GM21717 (cell line): Measurements from ENCODE around the gene WDR62.

Source experiments
- ATAC-seq: cut with Tn5 transposase; IDR thresholded peaks from one replicate; pipeline ENCODE4 v1.9.1; 2021; ENCODE audit warnings: mild to moderate bottlenecking, moderate library complexity; ENCODE audit not compliant: unreplicated experiment

Gene WDR62

DNA sequence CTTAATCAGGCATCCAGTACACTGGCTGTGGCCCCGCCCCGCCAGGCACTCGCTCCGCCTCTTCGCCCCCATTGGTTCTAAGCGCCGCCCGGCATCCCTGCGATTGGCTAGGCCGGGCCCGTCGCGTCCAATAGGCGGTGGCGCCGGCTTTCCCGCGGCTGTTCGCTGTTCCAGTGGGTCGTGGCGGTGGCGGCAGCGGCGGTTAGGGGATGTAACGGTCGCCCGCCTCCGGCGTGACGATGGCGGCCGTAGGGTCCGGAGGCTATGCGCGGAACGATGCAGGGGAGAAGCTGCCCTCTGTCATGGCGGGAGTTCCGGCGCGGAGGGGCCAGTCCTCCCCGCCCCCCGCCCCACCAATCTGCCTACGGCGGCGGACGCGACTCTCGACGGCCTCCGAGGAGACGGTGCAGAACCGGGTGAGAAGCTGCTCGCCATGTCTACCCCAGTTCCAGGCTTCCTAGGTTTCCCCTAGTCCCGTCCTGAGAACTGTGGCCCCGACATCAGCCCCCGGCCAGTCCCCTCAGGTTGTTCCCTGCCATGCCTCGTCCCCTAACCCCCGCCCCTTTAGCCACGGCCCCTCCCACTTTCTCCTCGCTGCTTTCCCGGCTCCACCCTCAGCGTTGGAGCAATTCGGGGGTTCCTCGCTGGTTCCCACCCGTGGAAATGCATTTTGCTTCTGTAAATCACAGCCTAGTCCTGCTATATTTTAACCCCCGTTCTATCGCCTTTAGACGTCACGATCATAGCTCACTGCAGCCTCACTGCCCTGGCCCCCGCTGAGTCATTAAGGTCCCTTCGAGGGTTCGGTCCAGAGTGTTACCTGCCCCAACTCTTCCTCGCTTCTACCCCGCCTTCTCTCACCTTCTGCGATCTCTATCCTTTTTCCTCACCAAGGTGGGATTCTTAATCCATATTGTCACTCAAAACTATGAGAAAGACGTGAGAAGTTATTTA, at the start of gene WDR62:
Gene WDR62 (plus strand): TSS at position 165 of the 954 bp plus-strand sequence. CDS start 75 bp downstream, at position 240.
- peak; percentile 67 for ATAC-seq

DNA sequence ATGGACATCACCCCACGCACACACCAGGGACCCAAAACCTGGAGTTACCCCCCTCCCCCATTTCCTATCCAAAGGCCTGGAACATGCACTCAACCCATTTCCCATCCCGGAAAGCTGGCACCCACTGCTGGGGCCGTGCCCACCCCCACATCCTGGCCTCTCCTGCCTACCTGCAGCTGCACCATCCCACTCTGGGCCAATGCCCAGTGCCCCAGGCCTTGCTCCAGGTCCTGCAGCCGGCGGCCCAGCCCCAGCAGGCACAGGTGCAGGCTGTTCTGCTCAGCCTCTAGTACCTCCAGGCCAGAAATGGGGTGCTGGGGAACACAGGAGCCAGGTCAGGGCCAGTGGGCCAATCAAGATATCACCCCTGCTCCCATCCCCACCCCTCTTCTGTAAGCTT, 47.7 kb upstream of the WDR62 start:
- no peak for ATAC-seq

DNA sequence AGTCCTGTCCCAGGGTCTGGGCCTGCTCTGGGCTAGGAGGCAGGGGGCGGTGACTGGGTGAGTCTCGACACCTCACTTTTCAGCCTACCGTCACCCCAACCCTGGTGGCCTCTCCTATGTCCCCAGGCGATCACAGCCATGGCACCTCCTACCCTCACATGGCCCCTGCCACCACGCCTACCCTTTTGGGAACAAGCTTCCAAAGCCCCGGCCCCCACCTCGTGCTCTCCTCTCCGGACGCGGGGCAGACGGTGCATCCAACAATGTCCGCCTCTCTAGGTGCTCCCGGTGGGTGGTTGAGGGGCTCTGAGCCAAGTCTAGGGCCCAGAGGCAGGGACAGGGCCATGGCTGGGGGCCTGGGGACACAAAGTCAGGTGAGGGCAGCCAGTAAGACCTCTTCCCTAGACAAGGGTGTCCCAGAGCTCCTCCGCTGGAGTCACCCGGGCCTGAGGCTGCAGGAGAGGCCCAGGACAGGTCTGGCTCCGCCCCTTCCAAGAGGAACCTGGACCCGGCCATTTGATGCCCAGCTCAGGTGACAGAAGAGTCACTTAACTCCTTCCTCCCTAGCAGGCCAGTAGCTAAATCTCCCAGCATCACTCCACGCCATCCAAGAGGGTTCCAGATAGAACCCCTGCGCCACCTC, 46.2 kb upstream of the WDR62 start, which contains the start of gene SYNE4:
Gene SYNE4 (minus strand): TSS at position 478 of the 643 bp plus-strand sequence. CDS start 132 bp downstream, at position 346.
- ATAC-seq, result no peak

DNA sequence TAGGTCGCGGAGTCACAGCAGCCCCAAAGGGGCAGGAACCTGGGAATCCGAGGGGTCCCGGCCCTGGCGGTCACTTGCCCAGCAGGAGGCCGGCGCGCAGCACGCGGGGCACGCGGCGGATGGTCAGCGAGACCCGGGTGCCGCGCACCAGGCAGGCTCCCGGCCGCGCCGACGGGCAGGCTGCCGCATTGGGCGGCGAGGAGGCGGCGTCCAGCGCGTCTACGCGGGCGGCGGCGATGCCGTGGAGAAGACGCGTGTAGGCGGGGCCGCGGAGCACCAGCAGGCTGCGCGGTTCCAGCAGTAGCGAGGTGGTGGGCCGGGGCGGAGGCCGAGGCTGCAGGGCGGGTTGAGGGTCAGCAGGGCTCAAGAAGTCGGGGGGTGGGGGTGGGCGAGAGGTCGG, 45.5 kb upstream of the WDR62 start:
- no peak for ATAC-seq

DNA sequence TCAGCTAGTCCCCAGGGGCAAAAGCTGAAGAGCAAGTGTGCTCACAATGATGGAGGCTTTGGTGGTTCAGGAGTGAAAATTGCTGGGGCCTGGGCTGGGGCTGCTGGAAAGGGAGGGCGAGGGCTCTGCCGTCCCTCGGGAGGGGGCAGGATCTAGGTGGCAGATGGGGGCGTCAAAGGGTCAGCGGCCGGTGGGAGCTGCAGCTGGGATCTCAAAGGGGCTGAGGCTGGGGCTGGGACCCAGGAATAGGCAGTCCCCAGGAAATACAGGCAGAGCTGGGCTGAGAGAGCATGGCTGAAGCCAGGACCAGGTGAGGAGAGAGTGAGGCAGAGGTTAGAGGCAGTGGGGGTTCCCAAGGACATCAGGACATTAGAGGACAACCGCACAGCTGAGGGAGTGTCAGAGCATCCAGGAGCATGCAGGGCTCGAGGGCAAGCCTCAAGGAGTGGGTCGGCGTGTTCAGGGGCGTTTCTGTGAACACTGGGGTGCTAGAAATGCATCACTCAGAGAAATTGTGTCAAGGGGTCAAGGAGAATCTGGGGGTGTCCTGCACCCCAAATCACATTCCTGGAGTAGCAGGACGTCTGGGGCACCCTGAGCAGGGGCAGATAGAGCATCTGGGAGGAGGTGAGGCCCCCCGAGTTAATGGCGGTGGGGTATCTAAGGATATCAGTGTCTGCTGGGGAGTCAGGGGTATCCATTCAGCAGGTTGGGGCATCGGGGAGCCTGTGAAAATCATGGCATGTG, 44.9 kb upstream of the WDR62 start:
- no peak for ATAC-seq

DNA sequence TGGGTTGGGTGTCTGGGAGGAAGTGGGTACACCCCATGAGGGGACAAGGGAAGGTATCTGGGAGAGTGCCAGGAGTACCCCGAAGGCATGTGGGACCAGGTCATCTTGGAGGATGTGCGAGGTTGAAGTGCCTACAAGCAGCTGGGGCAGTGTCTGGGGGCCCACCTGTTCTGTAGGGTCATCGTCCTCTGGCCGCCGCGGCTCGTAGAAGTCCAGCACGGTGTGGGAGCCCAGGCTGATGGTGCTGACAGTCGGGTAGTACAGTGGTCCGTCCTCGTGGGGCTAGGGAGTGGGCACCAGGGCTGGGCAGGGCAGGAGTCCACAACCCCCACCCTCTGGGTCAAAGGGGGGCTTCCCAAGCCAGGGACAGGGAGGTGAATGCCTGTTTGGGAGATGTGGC, 44.3 kb upstream of the WDR62 start:
- no peak for ATAC-seq

DNA sequence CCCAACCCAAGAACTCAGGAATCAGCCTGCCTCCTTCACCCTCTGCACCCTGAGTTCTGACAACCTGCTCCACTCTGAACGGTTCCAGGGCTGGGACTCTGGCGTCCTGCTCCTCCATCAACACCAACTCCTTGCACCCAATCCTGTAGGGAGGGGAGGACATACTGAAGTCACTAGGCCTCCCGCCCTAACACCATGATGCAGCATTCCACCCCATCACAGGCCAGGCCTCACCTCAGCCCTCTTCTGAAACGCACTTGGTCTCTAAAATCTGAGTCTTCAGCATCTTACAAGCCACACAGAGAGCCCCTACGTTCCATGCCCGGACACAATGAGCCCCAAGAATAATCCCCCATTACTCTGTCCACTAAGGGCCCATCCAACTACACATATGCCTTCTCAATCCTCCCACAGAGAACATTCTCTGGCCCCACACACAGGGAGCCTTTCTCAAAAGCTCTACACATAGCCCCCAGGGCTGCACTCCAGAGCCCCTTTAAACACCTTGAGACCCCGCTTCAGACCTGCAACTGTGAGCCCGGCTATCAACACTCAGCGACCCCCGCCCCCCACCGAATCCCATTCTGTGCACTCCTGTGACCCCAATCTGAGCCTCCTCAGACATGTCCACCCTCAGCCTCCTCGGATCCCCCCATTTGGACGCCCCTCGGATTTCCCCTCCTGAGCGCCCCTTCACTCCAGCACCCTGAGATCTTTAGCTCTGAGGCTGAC, 41.3 kb upstream of the WDR62 start:
- ATAC-seq, result no peak

DNA sequence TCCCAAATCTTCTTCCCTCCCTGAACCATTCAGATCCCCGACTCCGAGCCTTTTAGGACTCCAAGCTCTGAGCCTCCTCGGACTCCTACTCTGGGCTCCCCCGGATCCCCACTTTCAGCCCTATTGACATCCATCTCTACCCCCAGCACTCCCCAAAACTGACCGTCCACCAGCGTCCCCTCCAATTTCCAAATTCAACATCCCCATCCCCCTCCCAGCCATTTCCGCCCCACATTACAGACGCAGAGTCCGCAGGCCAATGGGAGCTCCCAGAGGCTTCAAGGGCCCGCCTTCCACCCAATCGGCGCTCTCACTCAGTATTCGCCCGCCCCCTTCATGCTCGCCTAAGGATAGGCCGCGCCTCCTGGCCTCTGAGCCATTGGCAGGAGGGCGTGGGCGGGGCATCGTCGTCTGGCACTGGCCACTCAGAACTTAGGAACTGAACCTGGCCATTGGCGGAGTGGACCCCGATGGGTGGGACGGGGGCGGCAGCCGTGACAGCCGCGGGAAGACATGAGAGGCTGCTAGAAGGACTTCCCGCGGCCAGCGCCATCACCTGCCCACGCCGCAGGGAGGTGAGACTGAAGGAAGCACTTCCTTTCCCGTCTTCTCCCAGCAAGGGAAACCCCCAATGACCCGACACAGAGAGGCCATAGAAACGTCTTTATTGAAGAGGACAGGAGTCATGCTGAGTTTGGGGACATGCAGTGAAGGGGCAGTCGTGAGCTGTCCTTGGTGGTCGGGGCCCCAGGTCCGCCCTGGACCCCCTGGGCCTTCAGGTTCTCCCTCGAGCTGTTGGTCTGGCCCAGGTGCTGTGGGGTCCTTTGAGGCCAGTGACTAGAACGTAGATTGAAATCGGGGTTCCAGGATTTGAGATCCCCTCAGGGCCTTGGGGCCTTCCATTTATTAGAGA, 40.4 kb upstream of the WDR62 start, which contains the start of gene ALKBH6:
Gene ALKBH6 (minus strand): TSS at position 202 of the 913 bp plus-strand sequence. CDS start 816 bp downstream, outside the sequence.
- ATAC-seq, result peak; percentile 91

DNA sequence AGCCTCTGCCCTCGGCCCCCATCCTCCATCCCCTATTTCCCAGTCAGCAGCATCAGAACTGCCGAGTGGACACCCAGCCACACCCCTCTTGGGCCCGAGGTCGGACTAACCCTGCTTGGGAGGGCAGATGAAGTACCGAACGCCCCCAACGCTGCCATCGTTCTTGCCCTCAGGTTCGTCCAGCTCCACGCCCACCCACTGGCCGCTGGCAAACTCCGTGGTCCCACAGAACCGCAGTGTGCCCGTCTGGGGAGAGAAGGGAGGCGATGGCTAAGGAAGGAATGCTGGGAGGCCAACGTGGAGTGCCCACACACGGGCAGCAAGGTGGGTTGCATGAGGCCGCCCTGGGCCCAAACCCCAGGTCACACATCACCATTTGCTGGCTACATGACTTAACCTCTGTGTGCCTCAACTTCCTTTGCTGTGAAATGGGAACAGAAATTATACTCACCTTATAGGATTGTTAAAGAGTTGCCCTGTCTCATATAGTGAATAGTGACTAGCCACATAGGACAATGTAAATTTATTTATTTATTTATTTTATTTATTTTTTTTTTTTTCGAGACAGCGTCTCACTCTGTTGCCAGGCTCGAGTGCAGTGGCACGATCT, 35.5 kb upstream of the WDR62 start:
- no peak for ATAC-seq

DNA sequence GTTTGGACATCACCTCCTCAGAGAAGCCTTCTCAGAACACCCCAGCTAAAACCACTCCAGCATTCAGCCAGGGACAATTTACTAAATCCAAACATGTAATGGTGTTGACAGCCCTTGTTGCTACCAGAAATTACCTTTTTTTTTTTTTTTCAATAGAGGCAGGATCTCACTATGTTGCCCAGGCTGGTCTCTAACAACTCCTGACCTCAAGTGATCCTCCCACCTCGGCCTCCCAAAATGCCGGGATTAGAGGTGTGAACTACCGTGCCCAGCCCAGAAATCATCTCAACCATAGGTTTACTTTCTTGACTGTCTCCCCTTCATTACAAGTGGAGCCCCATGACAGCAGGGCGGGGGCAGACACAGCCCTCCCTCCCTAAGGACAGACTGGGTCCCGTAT, 31.3 kb upstream of the WDR62 start:
- no peak for ATAC-seq

DNA sequence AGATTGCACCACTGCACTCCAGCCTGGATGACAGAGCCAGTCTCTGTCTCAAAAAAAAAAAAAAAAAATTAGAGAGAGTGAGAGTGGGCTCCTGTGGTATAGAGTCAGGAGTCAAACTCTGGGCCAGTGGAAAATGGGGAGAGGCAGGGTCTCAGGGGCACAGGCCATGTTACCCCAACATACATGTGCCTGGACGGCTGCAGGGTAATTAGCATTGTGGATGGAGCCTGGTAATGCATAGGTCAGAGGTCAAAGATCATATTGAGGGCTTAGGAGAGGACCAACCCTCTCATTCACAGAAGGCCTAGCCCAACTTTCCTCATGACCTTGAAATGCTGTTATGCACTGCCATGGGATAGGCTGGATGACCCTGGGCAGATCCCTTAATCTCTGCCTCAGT, 29.2 kb upstream of the WDR62 start:
- no peak for ATAC-seq

DNA sequence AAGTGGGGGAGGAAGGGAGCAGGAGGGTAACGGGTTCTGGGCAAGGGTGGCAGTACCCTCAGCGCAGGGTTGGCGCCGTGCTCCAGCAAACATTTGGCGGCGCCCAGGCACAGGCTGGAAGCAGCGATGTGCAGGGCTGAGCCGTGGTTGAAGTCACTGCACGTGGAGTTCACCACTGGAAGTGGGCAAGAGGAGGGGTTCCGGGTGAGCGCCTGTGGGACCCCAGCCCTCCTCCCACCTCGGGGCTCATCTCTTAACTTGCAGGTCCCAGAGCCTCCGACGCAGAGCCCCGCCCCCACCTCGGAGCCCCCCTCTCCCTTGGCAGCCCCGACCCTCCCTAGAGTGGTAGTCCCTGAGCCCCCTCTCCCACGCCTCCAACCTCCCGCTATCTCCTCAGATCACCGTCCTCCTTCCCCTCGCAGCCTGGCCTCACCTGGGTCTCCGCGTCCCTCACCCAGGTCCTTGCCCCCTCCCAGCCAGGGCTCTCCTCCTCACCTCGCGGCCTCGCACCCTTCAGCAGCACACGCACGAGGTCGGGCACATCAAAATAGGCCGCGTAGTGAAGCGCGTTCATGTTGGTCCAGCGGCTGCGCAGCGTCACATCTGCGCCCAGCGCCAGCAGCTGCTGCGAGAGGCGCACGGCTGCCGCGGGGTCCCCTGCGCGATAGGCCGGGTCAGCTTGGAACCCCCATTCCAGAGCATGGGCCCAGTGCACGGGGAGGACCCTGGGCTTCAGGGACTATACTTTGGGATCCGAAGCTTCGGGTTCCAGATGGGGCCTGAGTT, 28.4 kb upstream of the WDR62 start:
- no peak for ATAC-seq

DNA sequence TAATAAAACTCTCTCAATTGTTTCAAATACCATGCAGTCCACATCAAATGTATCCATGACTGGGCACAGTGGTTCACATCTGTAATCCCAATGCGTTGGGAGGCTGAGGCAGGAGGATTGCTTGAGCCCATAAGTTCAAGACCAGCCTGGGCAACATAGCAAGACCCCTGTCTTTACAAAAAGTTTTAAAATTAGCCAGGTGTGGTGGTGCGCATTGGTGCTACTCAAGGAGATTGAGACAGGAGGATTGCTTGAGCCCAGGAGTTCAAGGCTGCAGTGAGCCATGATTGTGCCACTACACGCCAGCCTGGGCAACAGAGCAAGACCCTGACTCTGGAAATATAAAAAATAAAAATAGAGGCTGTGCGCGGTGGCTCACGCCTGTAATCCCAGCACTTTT, 27.0 kb upstream of the WDR62 start:
- no peak for ATAC-seq

DNA sequence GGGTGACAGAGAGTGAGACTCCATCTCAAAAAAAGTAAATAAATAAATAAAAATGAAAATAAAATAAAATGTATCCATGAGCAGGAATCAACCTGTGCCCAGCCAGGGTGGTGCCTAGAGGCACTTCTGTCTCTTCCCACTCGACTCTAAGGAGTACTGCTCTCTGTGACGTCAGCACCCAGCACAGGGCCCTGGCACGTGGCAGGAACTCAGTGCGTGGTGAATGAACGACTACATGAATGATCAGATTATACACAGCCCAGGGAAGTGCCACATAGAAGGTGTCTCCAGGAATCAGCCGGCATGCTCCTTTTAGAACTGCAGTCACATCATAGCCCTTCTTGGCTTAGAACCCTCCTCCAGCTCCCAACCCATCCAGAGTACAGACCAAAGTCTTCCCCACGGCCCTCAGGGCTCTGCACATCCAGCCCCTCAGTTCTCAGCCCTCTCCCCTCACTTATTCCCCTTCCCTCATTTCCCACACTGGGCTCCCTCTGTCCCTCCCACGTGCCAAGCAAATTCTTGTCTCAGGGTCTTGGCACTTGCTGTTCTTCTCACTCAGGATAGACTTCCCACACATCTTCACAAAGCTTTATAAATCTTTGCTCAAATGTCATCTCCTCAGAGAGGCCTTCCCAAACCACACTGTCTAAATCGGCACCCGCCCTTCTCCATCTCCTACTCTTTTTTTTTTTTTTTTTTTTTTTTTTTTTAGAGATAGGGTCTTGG, 26.2 kb upstream of the WDR62 start:
- ATAC-seq, result no peak

DNA sequence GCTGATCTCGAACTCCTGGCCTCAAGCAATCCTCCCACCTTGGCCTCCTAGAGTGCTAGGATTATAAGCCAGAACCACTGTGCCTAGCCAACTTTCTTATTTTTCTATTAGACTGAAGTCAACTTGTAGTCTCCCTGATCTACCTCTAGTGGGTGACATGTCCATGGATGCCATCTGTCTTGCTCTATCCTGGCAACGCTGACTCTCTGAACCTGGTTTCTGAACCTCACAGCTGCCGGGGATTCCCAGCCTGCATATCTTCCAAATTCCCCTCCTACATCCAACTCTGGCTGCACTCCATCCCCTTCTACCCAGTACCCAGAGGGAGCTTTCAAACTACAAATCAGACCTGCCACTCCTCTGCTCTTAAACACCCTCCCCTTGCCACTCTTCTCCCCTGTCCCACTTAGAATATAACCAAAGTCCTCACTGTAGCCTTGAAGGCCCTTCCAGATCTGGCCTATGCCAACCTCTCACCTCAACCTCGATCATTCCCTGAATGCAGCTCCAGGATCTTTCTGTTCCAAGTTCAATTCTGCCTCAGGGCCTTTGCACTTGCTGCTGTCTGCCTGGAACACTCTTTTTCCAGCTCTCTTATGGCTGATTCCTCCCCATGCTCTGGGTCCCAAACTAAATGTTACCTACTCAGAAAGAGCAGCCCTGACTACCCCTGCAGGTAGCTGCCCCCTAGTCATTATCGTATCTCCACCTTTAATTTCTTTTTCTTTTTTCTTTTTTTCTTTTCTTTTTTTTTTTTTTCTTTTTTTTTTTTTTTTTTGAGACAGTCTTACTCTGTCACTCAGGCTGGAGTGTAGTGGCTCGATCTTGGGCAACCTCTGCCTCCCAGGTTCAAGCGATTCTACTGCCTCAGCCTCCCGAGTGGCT, 24.2 kb upstream of the WDR62 start:
- ATAC-seq, result no peak

DNA sequence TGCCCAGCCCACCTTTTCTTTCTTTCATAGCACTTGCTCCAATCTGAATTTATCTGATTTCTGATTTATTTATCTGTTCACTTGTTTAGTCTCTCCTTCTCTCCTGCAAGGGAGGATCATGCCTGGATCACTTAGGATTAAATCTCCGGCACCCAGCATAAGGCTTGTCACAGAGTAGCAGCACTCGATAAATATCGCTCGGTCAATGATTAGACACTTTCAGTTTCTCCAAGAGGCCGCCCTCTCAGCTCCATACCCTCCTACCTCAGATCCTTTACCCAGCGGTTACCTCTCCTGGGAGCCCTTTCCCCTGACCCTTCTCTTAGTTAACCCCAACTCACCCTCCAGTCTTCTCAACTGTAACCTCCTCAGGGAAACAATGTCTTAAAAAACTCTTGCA, 23.4 kb upstream of the WDR62 start:
- no peak for ATAC-seq
